ENCODE data around the gene FCRL6. TPM values are rescaled to one million over a fixed set of nuclear protein-coding genes. Genes with fewer than 3 reads are reported as not detected.

FCRL6 gene
- total and polyA plus RNA-seq, 7 experiments from 2014 or later: 0.15 to 41.4 (median 0.43) TPM

- DNase-seq (no peak), ATAC-seq (no peak)
- Mint-ChIP-seq H3K36me3 (peaks cover 0 to 3% (median 0%) of the 10 kb centered on the region in 5 donors), H3K27me3 (peaks cover 0 to 5% (median 0%) of the 10 kb centered on the region in 5 donors), H3K27ac (no peak overlapping the region), H3K9me3 (peaks cover 0 to 2% (median 0%) of the 10 kb centered on the region in 11 donors), H3K4me1 (peaks cover 2 to 15% (median 10%) of the 10 kb centered on the region in 7 donors), H3K4me3 (no peak overlapping the region)
- H3K9me3 ChIP-seq (ENCODE audit: control insufficient read depth in 2 of 3, low read length in 3 of 3): no peaks in the 10 kb centered on the region
- H3K4me3 ChIP-seq (ENCODE audit: low read length): no peak overlapping the region
- H3K27me3 ChIP-seq (ENCODE audit: control insufficient read depth in 2 of 2, insufficient read depth in 2 of 2, low read length in 2 of 2): no peaks in the 10 kb centered on the region
- intact Hi-C loops (cut with micrococcal nuclease): no loop called here
- H3K27ac ChIP-seq (ENCODE audit: low read depth, low read length): no peak overlapping the region
- H3K36me3 ChIP-seq (ENCODE audit: control insufficient read depth in 2 of 3, insufficient read depth in 3 of 3, low read length in 3 of 3): no peaks in the 10 kb centered on the region
- ChIA-PET CTCF (no interaction called here), POLR2A (no interaction called here)
- H3K4me1 ChIP-seq (ENCODE audit: control insufficient read depth in 2 of 2, insufficient read depth in 2 of 2, low read length in 2 of 2): peaks cover 0 to 1% of the 10 kb centered on the region in 2 donors
Measured at GRCh38 chr1:159861218-159861617, 59.1 kb downstream of the FCRL6 start.

DNA sequence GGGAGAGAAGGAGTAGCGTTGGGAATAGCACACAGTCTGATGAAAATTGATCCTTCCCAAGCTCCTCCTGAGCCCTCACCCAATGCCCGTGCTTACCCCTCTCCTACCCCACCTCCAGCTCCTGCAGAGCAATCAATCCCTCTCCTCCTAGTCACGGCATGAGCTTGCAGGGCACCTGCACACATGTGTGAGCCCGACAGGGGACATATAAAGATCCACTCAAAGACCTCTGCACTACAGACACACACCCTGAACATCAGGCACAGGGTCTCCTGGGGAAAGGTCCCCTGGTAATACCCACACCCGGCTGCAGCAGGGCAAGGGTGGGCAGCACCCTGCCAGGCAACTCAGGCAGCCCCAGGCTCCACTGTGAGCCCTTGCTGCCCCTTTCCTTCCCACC is 59.9 kb downstream of the FCRL6 start:
- CTCF ChIA-PET: no interaction called here
- intact Hi-C loops (cut with micrococcal nuclease): no loop called here

GRCh38 chr1:159862557-159862956 is 60.4 kb downstream of the FCRL6 start, which contains the start of gene VSIG8:
VSIG8 (minus strand) TSS chr1:159862657; CDS start chr1:159862521, 136 bp downstream.
- Histone ChIP-seq H3K4me1 (ENCODE audit: control insufficient read depth in 2 of 2, insufficient read depth in 2 of 2, low read length in 2 of 2) (peaks cover 0 to 7% of the 10 kb centered on the region in 2 donors), H3K4me3 (ENCODE audit: low read length) (no peak within 1 kb of the TSS), H3K27ac (ENCODE audit: low read depth, low read length) (no peak within 1 kb of the TSS), H3K27me3 (ENCODE audit: control insufficient read depth in 2 of 2, insufficient read depth in 2 of 2, low read length in 2 of 2) (no peaks in the 10 kb centered on the region), H3K9me3 (ENCODE audit: control insufficient read depth in 2 of 3, low read length in 3 of 3) (no peaks in the 10 kb centered on the region), H3K36me3 (ENCODE audit: control insufficient read depth in 2 of 3, insufficient read depth in 3 of 3, low read length in 3 of 3) (no peaks in the 10 kb centered on the region)
- peaks cover 0 to 2% (median 0%) of the 10 kb centered on the region in 11 donors for H3K9me3 Mint-ChIP-seq
- intact Hi-C loops (cut with micrococcal nuclease): no loop called here
- H3K27ac Mint-ChIP-seq: no peak within 1 kb of the TSS
- ChIA-PET POLR2A (no interaction called here), CTCF (no interaction called here)
- peaks cover 0 to 3% (median 0%) of the 10 kb centered on the region in 5 donors for H3K36me3 Mint-ChIP-seq
- H3K4me1 Mint-ChIP-seq: peaks cover 13 to 20% (median 18%) of the 10 kb centered on the region in 7 donors
- H3K27me3 Mint-ChIP-seq: peaks cover 0 to 8% (median 0%) of the 10 kb centered on the region in 5 donors
- DNase-seq: no peak
- H3K4me3 Mint-ChIP-seq: no peak within 1 kb of the TSS
- no peak for ATAC-seq

More for the DNA sequence above, 59.9 kb downstream of the FCRL6 start:
- ATAC-seq (no peak), DNase-seq (no peak)
- Histone ChIP-seq H3K4me1 (ENCODE audit: control insufficient read depth in 2 of 2, insufficient read depth in 2 of 2, low read length in 2 of 2) (peaks cover 0 to 7% of the 10 kb centered on the region in 2 donors), H3K27ac (ENCODE audit: low read depth, low read length) (no peak overlapping the region), H3K9me3 (ENCODE audit: control insufficient read depth in 2 of 3, low read length in 3 of 3) (no peaks in the 10 kb centered on the region), H3K36me3 (ENCODE audit: control insufficient read depth in 2 of 3, insufficient read depth in 3 of 3, low read length in 3 of 3) (no peaks in the 10 kb centered on the region), H3K4me3 (ENCODE audit: low read length) (no peak overlapping the region), H3K27me3 (ENCODE audit: control insufficient read depth in 2 of 2, insufficient read depth in 2 of 2, low read length in 2 of 2) (no peaks in the 10 kb centered on the region)
- POLR2A ChIA-PET: no interaction called here
- H3K9me3 Mint-ChIP-seq: peaks cover 0 to 2% (median 0%) of the 10 kb centered on the region in 11 donors
- peaks cover 0 to 3% (median 0%) of the 10 kb centered on the region in 5 donors for H3K36me3 Mint-ChIP-seq
- H3K4me1 Mint-ChIP-seq: peaks cover 10 to 18% (median 15%) of the 10 kb centered on the region in 7 donors
- no peak overlapping the region for H3K27ac Mint-ChIP-seq
- H3K4me3 Mint-ChIP-seq: no peak overlapping the region
- peaks cover 0 to 7% (median 0%) of the 10 kb centered on the region in 5 donors for H3K27me3 Mint-ChIP-seq

- CTCF ChIA-PET: interaction anchor here (1.2 kb wide), 1 partner anchor 11 kb away, joined by 3 read pairs; no protein-coding TSS in a partner anchor
- peaks cover 13 to 24% (median 20%) of the 10 kb centered on the region in 7 donors for H3K4me1 Mint-ChIP-seq
- intact Hi-C loops (cut with micrococcal nuclease): no loop called here
Measured at GRCh38 chr1:159864262-159864661, 62.1 kb downstream of the FCRL6 start.

More at GRCh38 chr1:159864262-159864661, 62.1 kb downstream of the FCRL6 start:
- Mint-ChIP-seq H3K27me3 (peaks cover 0 to 8% (median 0%) of the 10 kb centered on the region in 5 donors), H3K36me3 (peaks cover 0 to 3% (median 0%) of the 10 kb centered on the region in 5 donors), H3K27ac (no peak overlapping the region), H3K9me3 (peaks cover 0 to 2% (median 0%) of the 10 kb centered on the region in 11 donors), H3K4me3 (no peak overlapping the region)
- Histone ChIP-seq H3K36me3 (ENCODE audit: control insufficient read depth in 2 of 3, insufficient read depth in 3 of 3, low read length in 3 of 3) (no peaks in the 10 kb centered on the region), H3K9me3 (ENCODE audit: control insufficient read depth in 2 of 3, low read length in 3 of 3) (no peaks in the 10 kb centered on the region), H3K27ac (ENCODE audit: low read depth, low read length) (no peak overlapping the region), H3K4me3 (ENCODE audit: low read length) (no peak overlapping the region), H3K27me3 (ENCODE audit: control insufficient read depth in 2 of 2, insufficient read depth in 2 of 2, low read length in 2 of 2) (no peaks in the 10 kb centered on the region), H3K4me1 (ENCODE audit: control insufficient read depth in 2 of 2, insufficient read depth in 2 of 2, low read length in 2 of 2) (peaks cover 3 to 7% of the 10 kb centered on the region in 2 donors)
- ATAC-seq (no peak), DNase-seq (no peak)
- POLR2A ChIA-PET: no interaction called here

Other genes with a start within 250 kb of the FCRL6 start
- not detected for gene APCS, start 214.5 kb upstream of the FCRL6 start, total RNA-seq
- gene APCS, start 214.5 kb upstream of the FCRL6 start, polyA plus RNA-seq: not detected
- gene CRP, start 87.8 kb upstream of the FCRL6 start, total RNA-seq: not detected
- not detected for gene CRP, start 87.8 kb upstream of the FCRL6 start, polyA plus RNA-seq
- gene DUSP23, start 21.4 kb upstream of the FCRL6 start, total RNA-seq: 10 to 100 TPM in 4 of 5 experiments, 1 to 10 TPM in 1; 7.4 to 18.9 (median 12.2) TPM
- 10 to 100 TPM; 35.0 to 38.0 TPM for gene DUSP23, start 21.4 kb upstream of the FCRL6 start, polyA plus RNA-seq
- gene SLAMF8, start 24.5 kb downstream of the FCRL6 start, total RNA-seq: 1 to 10 TPM in 4 of 5 experiments, under 1 TPM in 1; 0.27 to 1.7 (median 1.3) TPM
- gene SLAMF8, start 24.5 kb downstream of the FCRL6 start, polyA plus RNA-seq: not detected
- not detected for gene VSIG8, start 60.3 kb downstream of the FCRL6 start, total RNA-seq
- not detected for gene VSIG8, start 60.3 kb downstream of the FCRL6 start, polyA plus RNA-seq
- gene CFAP45, start 97.8 kb downstream of the FCRL6 start, total RNA-seq: 1 to 10 TPM in 2 of 5 experiments, under 1 TPM in 3; 0.53 to 2.8 (median 0.92) TPM
- under 1 TPM; 0.17 to 0.57 TPM for gene CFAP45, start 97.8 kb downstream of the FCRL6 start, polyA plus RNA-seq
- 100 to 1,000 TPM; 116 to 450 (median 284) TPM for gene TAGLN2, start 123.1 kb downstream of the FCRL6 start, total RNA-seq
- 100 to 1,000 TPM; 449 to 662 TPM for gene TAGLN2, start 123.1 kb downstream of the FCRL6 start, polyA plus RNA-seq
- under 1 TPM in 1 of 5 experiments, not detected in 4; 0.12 TPM for gene IGSF9, start 143.3 kb downstream of the FCRL6 start, total RNA-seq
- under 1 TPM in 1 of 2 donors, not detected in 1; 0.12 TPM for gene IGSF9, start 143.3 kb downstream of the FCRL6 start, polyA plus RNA-seq
- gene SLAMF9, start 151.9 kb downstream of the FCRL6 start, total RNA-seq: not detected
- gene SLAMF9, start 151.9 kb downstream of the FCRL6 start, polyA plus RNA-seq: not detected
- 10 to 100 TPM in 2 of 5 experiments, 1 to 10 TPM in 3; 4.0 to 11.4 (median 7.0) TPM for gene PIGM, start 229.6 kb downstream of the FCRL6 start, total RNA-seq
- gene PIGM, start 229.6 kb downstream of the FCRL6 start, polyA plus RNA-seq: 1 to 10 TPM; 4.1 to 5.0 TPM

Data from naive thymus-derived CD4-positive, alpha-beta T cell (primary cell).